IMR-90 (cell line): Measurements from ENCODE around the gene FAM83F. TPM values are rescaled to one million over a fixed set of nuclear protein-coding genes. Genes with fewer than 3 reads are reported as not detected.

Experiments used
- ATAC-seq: fragments of 200-7000 bp; cut with Tn5 transposase; 2 replicates; pipeline ENCODE4 v1.9.1; 2020; ENCODE audit warnings: low read depth, mild to moderate bottlenecking, moderate library complexity
- BruUV-seq: library from RNA; stranded (reverse); fragments of 400-500 nt; replicated peaks from 2 replicates; lab custom pipeline; 2021; lab: Mats Ljungman, UMichigan
- CTCF ChIA-PET: fragments of 300-600 bp; formaldehyde crosslinking; extraction: SDS; loops from one replicate; lab custom pipeline; 2021; ENCODE audit warnings: antibody characterized with exemption; lab: Yijun Ruan, JAX
- POLR2A ChIA-PET: fragments of 300-600 bp; sonication (Branson Sonifier 250); formaldehyde crosslinking; loops from one replicate; lab custom pipeline; 2022; ENCODE audit warnings: antibody characterized with exemption; ENCODE audit not compliant: unreplicated experiment; lab: Charles Lee
- DNase-seq: peaks from one replicate; pipeline ENCODE4 v3.0.0; 2013
- H2AFZ ChIP-seq: replicated peaks from 2 replicates; pipeline ENCODE3; 2013; ENCODE audit warnings: low read length, mild to moderate bottlenecking; ENCODE audit not compliant: poor library complexity
- H2AK5ac ChIP-seq: 2 replicates; pipeline ENCODE4 v1.6.1; 2013; ENCODE audit warnings: low read depth, low read length, inconsistent platforms
- H2AK9ac ChIP-seq: replicated peaks from 2 replicates; pipeline ENCODE3; 2013; ENCODE audit warnings: mild to moderate bottlenecking, low read depth, low read length, moderate library complexity; ENCODE audit not compliant: poor library complexity
- H2BK120ac ChIP-seq: 2 replicates; pipeline ENCODE4 v1.6.1; 2013; ENCODE audit warnings: low read depth, low read length, inconsistent platforms
- H2BK15ac ChIP-seq: 3 replicates; pipeline ENCODE4 v1.6.1; 2013; ENCODE audit warnings: low read depth, low read length, inconsistent platforms
- H2BK20ac ChIP-seq: 2 replicates; pipeline ENCODE4 v1.6.1; 2013; ENCODE audit warnings: low read depth, mild to moderate bottlenecking, inconsistent platforms, low read length, moderate library complexity
- H2BK5ac ChIP-seq: 2 replicates; pipeline ENCODE4 v1.6.1; 2013; ENCODE audit warnings: mild to moderate bottlenecking, low read depth, low read length, inconsistent platforms; ENCODE audit not compliant: poor library complexity, severe bottlenecking
- H3K14ac ChIP-seq: replicated peaks from 2 replicates; pipeline ENCODE4 v1.6.1; 2013; ENCODE audit warnings: low read depth, low read length, inconsistent platforms
- H3K18ac ChIP-seq: 2 replicates; pipeline ENCODE4 v1.6.1; 2013; ENCODE audit warnings: low read depth, low read length, control low read depth
- H3K23ac ChIP-seq: 2 replicates; pipeline ENCODE4 v1.6.1; 2013; ENCODE audit warnings: low read depth, low read length, inconsistent platforms
- H3K27ac ChIP-seq: 2 replicates; pipeline ENCODE4 v1.5.1; 2013; ENCODE audit warnings: mild to moderate bottlenecking, control low read depth, low read length; ENCODE audit not compliant: insufficient read depth
- H3K27me3 ChIP-seq: 2 replicates; pipeline ENCODE4 v1.6.1; 2013; ENCODE audit warnings: low read length; ENCODE audit not compliant: control insufficient read depth, insufficient read depth
- H3K36me3 ChIP-seq: 2 replicates; pipeline ENCODE4 v1.6.1; 2013; ENCODE audit warnings: low read length, mixed read lengths; ENCODE audit not compliant: control insufficient read depth, insufficient read depth
- H3K4ac ChIP-seq: 2 replicates; pipeline ENCODE4 v1.6.1; 2013; ENCODE audit warnings: low read depth, low read length, inconsistent platforms
- H3K4me1 ChIP-seq: 2 replicates; pipeline ENCODE4 v1.6.1; 2013; ENCODE audit warnings: low read length, mixed read lengths; ENCODE audit not compliant: control insufficient read depth, insufficient read depth
- H3K4me2 ChIP-seq: 2 replicates; pipeline ENCODE4 v1.6.1; 2013; ENCODE audit warnings: low read depth, mild to moderate bottlenecking, control low read depth, low read length, moderate library complexity
- H3K4me3 ChIP-seq: 2 replicates; pipeline ENCODE4 v1.5.1; 2013; ENCODE audit warnings: low read depth, mild to moderate bottlenecking, control low read depth, low read length, moderate library complexity; ENCODE audit not compliant: insufficient read depth
- H3K56ac ChIP-seq: 2 replicates; pipeline ENCODE4 v1.6.1; 2013; ENCODE audit warnings: low read length, inconsistent platforms; ENCODE audit not compliant: insufficient read depth; ENCODE audit errors: extremely low read depth
- H3K79me1 ChIP-seq, 2 experiments: 2 replicates each; pipeline ENCODE4 v1.6.1; 2013; ENCODE audit warnings: low read length in 2 of 2, inconsistent platforms in 1 of 2, low read depth in 1 of 2
- H3K9ac ChIP-seq: 2 replicates; pipeline ENCODE4 v1.6.1; 2013; ENCODE audit warnings: low read depth, low read length, control low read depth
- H3K9me1 ChIP-seq: 2 replicates; pipeline ENCODE4 v1.6.1; 2013; ENCODE audit warnings: low read length, inconsistent platforms; ENCODE audit not compliant: insufficient read depth
- H3K9me3 ChIP-seq: 2 replicates; pipeline ENCODE4 v1.6.1; 2013; ENCODE audit warnings: low read length; ENCODE audit not compliant: control insufficient read depth, insufficient read depth
- H4K20me1 ChIP-seq: 2 replicates; pipeline ENCODE4 v1.6.1; 2013; ENCODE audit warnings: low read length, inconsistent platforms; ENCODE audit not compliant: insufficient read depth
- H4K5ac ChIP-seq: 2 replicates; pipeline ENCODE4 v1.6.1; 2013; ENCODE audit warnings: mild to moderate bottlenecking, low read depth, low read length, control low read depth
- H4K8ac ChIP-seq, 2 experiments: 2 replicates each; pipeline ENCODE4 v1.6.1; 2013; ENCODE audit warnings: low read depth in 2 of 2, low read length in 2 of 2, control low read depth in 1 of 2, inconsistent platforms in 1 of 2
- H4K91ac ChIP-seq: 2 replicates; pipeline ENCODE4 v1.6.1; 2013; ENCODE audit warnings: low read depth, low read length, inconsistent platforms; ENCODE audit not compliant: insufficient read depth
- CTCF ChIP-seq: conservative IDR thresholded peaks from 2 replicates; pipeline ENCODE4 v1.5.1; 2012; ENCODE audit warnings: mild to moderate bottlenecking, low read depth, low read length, improper control_type of control experiment
- FOS ChIP-seq: fragments of 150-350 bp; IDR thresholded peaks from 2 replicates; pipeline ENCODE4 v1.6.1; 2016; ENCODE audit warnings: low read depth, low read length
- MAZ ChIP-seq: IDR thresholded peaks from 2 replicates; pipeline ENCODE4 v1.6.1; 2012; ENCODE audit warnings: low read depth, mild to moderate bottlenecking, low read length, improper control_type of control experiment, moderate library complexity, borderline replicate concordance
- MXI1 ChIP-seq: IDR thresholded peaks from 2 replicates; pipeline ENCODE4 v1.6.1; 2012; ENCODE audit warnings: low read depth, mild to moderate bottlenecking, low read length, moderate library complexity, borderline replicate concordance
- POLR2A ChIP-seq: IDR thresholded peaks from 2 replicates; pipeline ENCODE4 v1.6.1; 2012; ENCODE audit warnings: mild to moderate bottlenecking, low read depth, low read length
- RAD21 ChIP-seq: IDR thresholded peaks from 2 replicates; pipeline ENCODE4 v1.6.1; 2012; ENCODE audit warnings: low read length, improper control_type of control experiment
- RCOR1 ChIP-seq: IDR thresholded peaks from 2 replicates; pipeline ENCODE4 v1.6.1; 2012; ENCODE audit warnings: mild to moderate bottlenecking, low read length, improper control_type of control experiment; ENCODE audit not compliant: insufficient replicate concordance
- RFX5 ChIP-seq: IDR thresholded peaks from 2 replicates; pipeline ENCODE4 v1.8.0; 2012; ENCODE audit warnings: low read depth, mild to moderate bottlenecking, low read length, moderate library complexity
- SMC3 ChIP-seq: fragments of 150-350 bp; IDR thresholded peaks from 2 replicates; pipeline ENCODE4 v1.6.1; 2016; ENCODE audit warnings: low read depth, mild to moderate bottlenecking, antibody characterized with exemption, low read length, moderate library complexity
- WGBS, 2 experiments: methylation state at CpG; one replicate each; pipeline versions ENCODE4 v1.1.5 to v1.1.7; 2013; ENCODE audit warnings: missing lambda C conversion rate in 2 of 2; ENCODE audit not compliant: insufficient read length in 1 of 2; ENCODE audit errors: extremely low coverage in 2 of 2; 5-methylcytosine and 5-hydroxymethylcytosine counted together
- dilution Hi-C: fragments of 300-500 bp; cut with HindIII; formaldehyde crosslinking; loops from one replicate; pipeline ENCODE4 v1.14.3; 2018; ENCODE audit warnings: low sequenced_read_pairs; ENCODE audit not compliant: unreplicated experiment
- in situ Hi-C: fragments of 300-500 bp; cut with MboI; formaldehyde crosslinking; loops from 3 replicates; pipeline ENCODE4 v1.14.3; 2019; ENCODE audit warnings: low sequenced_read_pairs, inconsistent platforms, mixed read lengths
- intact Hi-C: fragments of 100-400 bp; cut with micrococcal nuclease; formaldehyde crosslinking; loops from 2 replicates; pipeline ENCODE4 v1.10.0; 2022
- polyA plus RNA-seq, 3 experiments: library from polyadenylated mRNA; depleted of rRNA; stranded (reverse); fragments of >200 nt; gene quantifications; 2 replicates each; pipeline ENCODE4 v1.2.3, GENCODE V29; 2012; ENCODE audit warnings: low replicate concordance in 1 of 3
- total RNA-seq: library from RNA; depleted of rRNA; stranded (reverse); fragments of >200 nt; gene quantifications from 2 replicates; pipeline ENCODE4 v1.2.3, GENCODE V29; 2012

FAM83F gene
- total and polyA plus RNA-seq, 2 of the 4 experiments (the other 2 are of a cell fraction) = not detected

- no peak overlapping the region for H2AFZ ChIP-seq
- H3K79me1 ChIP-seq = no peaks in the 10 kb centered on the region
- H3K9me3 ChIP-seq = no peaks in the 10 kb centered on the region
- H3K23ac ChIP-seq = no peak overlapping the region
- no peak overlapping the region for H4K91ac ChIP-seq
- no peak overlapping the region for H3K18ac ChIP-seq
- ChIA-PET CTCF (interaction anchor here (1.8 kb wide), 1 partner anchor 501 kb away, joined by 12 read pairs; no protein-coding TSS in a partner anchor), POLR2A (no interaction called here)
- H2BK15ac ChIP-seq = no peak overlapping the region
- DNase-seq (no peak), ATAC-seq (no peak)
- in situ Hi-C loops = loop anchor here (25.0 kb wide), 1 partner anchor 873 kb away; the partner anchor contains the start of gene CBX7
- no peaks in the 10 kb centered on the region for H3K36me3 ChIP-seq
- H2BK120ac ChIP-seq = no peak overlapping the region
- H2AK5ac ChIP-seq = no peak overlapping the region
- H2AK9ac ChIP-seq = no peak overlapping the region
- H3K14ac ChIP-seq = no peak overlapping the region
- no peaks in the 10 kb centered on the region for H3K4me1 ChIP-seq
- H3K4me2 ChIP-seq = no peak overlapping the region
- peaks cover 65% of the 10 kb centered on the region for H3K27me3 ChIP-seq
- TF ChIP-seq CTCF (no peak), RAD21 (no peak), POLR2A (no peak), RCOR1 (no peak), SMC3 (no peak), MAZ (no peak), MXI1 (no peak), RFX5 (no peak), FOS (no peak)
- WGBS, 2 experiments = 40% methylated on average over 1 of the region's 11 CpGs; no CpG with 5 or more reads in 1 of the 2 experiments
- H4K5ac ChIP-seq = no peak overlapping the region
- no peak overlapping the region for H3K56ac ChIP-seq
- no peak overlapping the region for H3K27ac ChIP-seq
- no peaks in the 10 kb centered on the region for H4K20me1 ChIP-seq
- H2BK20ac ChIP-seq = no peak overlapping the region
- no peak overlapping the region for H2BK5ac ChIP-seq
- no peak overlapping the region for H4K8ac ChIP-seq
- no peak overlapping the region for H3K4me3 ChIP-seq
- dilution Hi-C loops = no loop called here
- no TSS peak for BruUV-seq
- H3K9ac ChIP-seq = no peak overlapping the region
- H3K4ac ChIP-seq = no peak overlapping the region
- intact Hi-C loops = no loop called here
- no peaks in the 10 kb centered on the region for H3K9me1 ChIP-seq
These were observed 40.6 kb downstream of the FAM83F start for GRCh38 chr22:40035351-40035750.
